Activated CD8-positive, alpha-beta T cell treated with anti-CD3 and anti-CD28 coated beads for 36 hours (primary cell): ENCODE data around the gene ASCL5. TPM values are rescaled to one million over a fixed set of nuclear protein-coding genes. Genes with fewer than 3 reads are reported as not detected.

Experiments used
- ATAC-seq: fragments of 200-7000 bp; cut with Tn5 transposase; one replicate; pipeline ENCODE4 v1.10.0; 2021; ENCODE audit warnings: mild to moderate bottlenecking, moderate library complexity
- CTCF ChIA-PET: fragments of 350-600 bp; sonication (Branson Sonifier 250); formaldehyde crosslinking; loops from one replicate; lab custom pipeline; 2021; ENCODE audit warnings: antibody characterized with exemption; lab: Charles Lee
- POLR2A ChIA-PET: fragments of 350-600 bp; sonication (Branson Sonifier 250); formaldehyde crosslinking; loops from one replicate; lab custom pipeline; 2021; ENCODE audit warnings: antibody characterized with exemption; lab: Charles Lee
- DNase-seq: peaks from one replicate; pipeline ENCODE4 v3.0.0-alpha.2; 2020
- H3K27ac Mint-ChIP-seq: one replicate; pipeline ENCODE4 v1.8.0; 2021; ENCODE audit warnings: mild to moderate bottlenecking, mixed read lengths
- H3K27me3 Mint-ChIP-seq: one replicate; pipeline ENCODE4 v1.8.0; 2021; ENCODE audit warnings: mixed read lengths
- H3K36me3 Mint-ChIP-seq: one replicate; pipeline ENCODE4 v1.8.0; 2021; ENCODE audit warnings: low read depth, mixed read lengths
- H3K4me1 Mint-ChIP-seq: one replicate; pipeline ENCODE4 v1.8.0; 2021; ENCODE audit warnings: low read depth, mixed read lengths
- H3K4me3 Mint-ChIP-seq: one replicate; pipeline ENCODE4 v1.8.0; 2021; ENCODE audit warnings: mild to moderate bottlenecking, moderate library complexity, mixed read lengths
- H3K9me3 Mint-ChIP-seq: one replicate; pipeline ENCODE4 v1.8.0; 2021; ENCODE audit warnings: mixed read lengths
- CTCF ChIP-seq: fragments of 200-600 bp; IDR thresholded peaks from one replicate; pipeline ENCODE4 v1.8.0; 2022; ENCODE audit warnings: antibody characterized with exemption, mild to moderate bottlenecking
- intact Hi-C: fragments of 100-400 bp; cut with micrococcal nuclease; formaldehyde crosslinking; loops from one replicate; pipeline ENCODE4 v1.10.0; 2022
- total RNA-seq, 2 experiments: library from RNA; stranded (reverse); gene quantifications; one replicate each; pipeline ENCODE4 v1.2.3, GENCODE V29; 2021

Gene ASCL5
- total RNA-seq, 2 experiments from 2014 or later, result 0.29 to 0.36 TPM

GRCh38 chr1:201072149-201072548, 54.8 kb downstream of the ASCL5 start:
- H3K4me3 Mint-ChIP-seq, result no peak overlapping the region
- H3K4me1 Mint-ChIP-seq, result no peaks in the 10 kb centered on the region
- TF ChIP-seq CTCF, result no peak
- intact Hi-C loops, result no loop called here
- H3K27me3 Mint-ChIP-seq, result no peaks in the 10 kb centered on the region
- ATAC-seq (no peak), DNase-seq (no peak)
- ChIA-PET POLR2A (interaction anchor here (0.6 to 0.7 kb wide), 2 partner anchors 8 to 651 kb away, joined by 3 read pairs; no protein-coding TSS in a partner anchor), CTCF (interaction anchor here (1.1 to 2.3 kb wide), 2 partner anchors 13 to 48 kb away, joined by 3 to 8 read pairs; no protein-coding TSS in a partner anchor)
- H3K27ac Mint-ChIP-seq, result no peak overlapping the region
- no peaks in the 10 kb centered on the region for H3K9me3 Mint-ChIP-seq
- no peaks in the 10 kb centered on the region for H3K36me3 Mint-ChIP-seq

GRCh38 chr1:201069636-201070035, 57.3 kb downstream of the ASCL5 start:
- no peaks in the 10 kb centered on the region for H3K4me1 Mint-ChIP-seq
- no peaks in the 10 kb centered on the region for H3K27me3 Mint-ChIP-seq
- TF ChIP-seq CTCF, result no peak
- DNase-seq, result no peak
- intact Hi-C loops, result no loop called here
- H3K9me3 Mint-ChIP-seq, result no peaks in the 10 kb centered on the region
- no peaks in the 10 kb centered on the region for H3K36me3 Mint-ChIP-seq
- ChIA-PET CTCF (interaction anchor here (0.8 to 1.3 kb wide), 2 partner anchors 12 to 90 kb away, joined by 3 to 5 read pairs; no protein-coding TSS in a partner anchor), POLR2A (no interaction called here)
- ATAC-seq, result no peak
- H3K27ac Mint-ChIP-seq, result no peak overlapping the region
- H3K4me3 Mint-ChIP-seq, result no peak overlapping the region

GRCh38 chr1:201068976-201069375, 58.0 kb downstream of the ASCL5 start:
- DNase-seq (no peak), ATAC-seq (no peak)
- POLR2A ChIA-PET, result no interaction called here
- CTCF ChIA-PET, result interaction anchor here (0.8 to 1.3 kb wide), 2 partner anchors 12 to 89 kb away, joined by 3 to 5 read pairs; no protein-coding TSS in a partner anchor
- Mint-ChIP-seq H3K27me3 (no peaks in the 10 kb centered on the region), H3K36me3 (no peaks in the 10 kb centered on the region), H3K4me3 (no peak overlapping the region), H3K27ac (no peak overlapping the region), H3K9me3 (no peaks in the 10 kb centered on the region), H3K4me1 (no peaks in the 10 kb centered on the region)
- intact Hi-C loops, result no loop called here
- TF ChIP-seq CTCF, result no peak

- CTCF ChIA-PET, result interaction anchor here (1.5 kb wide), 1 partner anchor 52 kb away, joined by 5 read pairs; no protein-coding TSS in a partner anchor
Observed at GRCh38 chr1:201066986-201067385, 60.0 kb downstream of the ASCL5 start.

More at GRCh38 chr1:201066986-201067385, 60.0 kb downstream of the ASCL5 start:
- POLR2A ChIA-PET, result no interaction called here
- H3K36me3 Mint-ChIP-seq, result no peaks in the 10 kb centered on the region
- H3K27ac Mint-ChIP-seq, result no peak overlapping the region
- no peaks in the 10 kb centered on the region for H3K4me1 Mint-ChIP-seq
- H3K27me3 Mint-ChIP-seq, result no peaks in the 10 kb centered on the region
- no peak for DNase-seq
- no peak for TF ChIP-seq CTCF
- intact Hi-C loops, result no loop called here
- H3K4me3 Mint-ChIP-seq, result no peak overlapping the region
- H3K9me3 Mint-ChIP-seq, result no peaks in the 10 kb centered on the region
- ATAC-seq, result no peak
